Kidney (tissue), 14 donors: ENCODE results near the gene MBD5. TPM values are rescaled to one million over a fixed set of nuclear protein-coding genes. Genes with fewer than 3 reads are reported as not detected.

Experiments
- DNase-seq, 5 donors: peaks; one replicate each; pipeline ENCODE4 v3.0.0-alpha.2; 2013 to 2020
- FAIRE-seq: peaks from 2 replicates; lab custom pipeline; 2012; peaks lifted over from hg19 to GRCh38; lab: Jason Lieb, UNC
- H3K27ac ChIP-seq, 2 donors: one replicate each; pipeline ENCODE4 v1.7.0; 2013; ENCODE audit warnings: low read depth in 2 of 2, low read length in 2 of 2, inconsistent platforms in 1 of 2
- H3K27me3 ChIP-seq: one replicate; pipeline ENCODE4 v1.7.1; 2013; ENCODE audit warnings: low read length, inconsistent platforms; ENCODE audit not compliant: control insufficient read depth, insufficient read depth
- H3K36me3 ChIP-seq, 3 donors: one replicate each; pipeline versions ENCODE4 v1.7.0 to v1.7.1; 2013; ENCODE audit warnings: low read length in 3 of 3, control low read depth in 1 of 3, inconsistent platforms in 1 of 3; ENCODE audit not compliant: insufficient read depth in 3 of 3, control insufficient read depth in 2 of 3
- H3K4me1 ChIP-seq, 3 donors: one replicate each; pipeline versions ENCODE4 v1.7.0 to v1.7.1; 2013; ENCODE audit warnings: low read length in 3 of 3, inconsistent platforms in 1 of 3, low read depth in 1 of 3; ENCODE audit not compliant: control insufficient read depth in 2 of 3, insufficient read depth in 2 of 3
- H3K4me3 ChIP-seq, 3 donors: one replicate each; pipeline versions ENCODE4 v1.7.0 to v1.8.1; 2013; ENCODE audit warnings: low read length in 3 of 3, control low read depth in 1 of 3, inconsistent platforms in 1 of 3
- H3K9ac ChIP-seq, 3 donors: one replicate each; pipeline versions ENCODE4 v1.7.0 to v1.7.1; 2013; ENCODE audit warnings: low read length in 3 of 3, control low read depth in 1 of 3, inconsistent platforms in 1 of 3
- H3K9me3 ChIP-seq, 3 donors: one replicate each; pipeline versions ENCODE4 v1.7.0 to v1.7.1; 2013; ENCODE audit warnings: low read length in 3 of 3, control low read depth in 1 of 3, inconsistent platforms in 1 of 3; ENCODE audit not compliant: control insufficient read depth in 2 of 3, insufficient read depth in 1 of 3
- intact Hi-C: fragments of 100-400 bp; cut with DNase I; formaldehyde crosslinking; loops from one replicate; pipeline ENCODE4 v1.11.1; 2022
- polyA plus RNA-seq: library from polyadenylated mRNA; stranded (reverse); fragments of 350-450 nt; fragmentation: Illumina TruSeq; extraction: RNeasy Lipid Tissue Mini Kit (QIAGEN cat#74804); gene quantifications from one replicate; pipeline ENCODE4 v1.2.3, GENCODE V29; 2014; ENCODE audit warnings: low read depth, low replicate concordance; ENCODE audit not compliant: insufficient read depth
- total RNA-seq: library from RNA; stranded (reverse); fragmentation: NEBNext Ultra II Directional; extraction: Animal tissue kit (Norgen Biotek cat#: 25700); gene quantifications from one replicate; pipeline ENCODE4 v1.2.1, GENCODE V29; 2021
- TF ChIP-seq, protein P1 (sequence below): IDR thresholded peaks from 3 replicates; pipeline ENCODE4 v1.5.1; 2012; ENCODE audit warnings: mild to moderate bottlenecking, moderate library complexity, borderline replicate concordance; ENCODE audit not compliant: insufficient read depth; ENCODE audit errors: extremely low read depth
- donor health status: control.
- donor health status: control.
- donor health status: control.
- donor health status: control.
- donor health status: control.
- donor health status: DM: yes; HTN: yes; CAD: no.
- donor health status: Normal renal cell carcinoma (clear cell type).

MBD5 gene
- total and polyA plus RNA-seq, 2 donors from 2014 or later: 6.9 to 66.8 TPM

- FAIRE-seq (no peak), DNase-seq (peak in 1 of 5 donors; percentile 25)
- TF ChIP-seq, protein P1, sequence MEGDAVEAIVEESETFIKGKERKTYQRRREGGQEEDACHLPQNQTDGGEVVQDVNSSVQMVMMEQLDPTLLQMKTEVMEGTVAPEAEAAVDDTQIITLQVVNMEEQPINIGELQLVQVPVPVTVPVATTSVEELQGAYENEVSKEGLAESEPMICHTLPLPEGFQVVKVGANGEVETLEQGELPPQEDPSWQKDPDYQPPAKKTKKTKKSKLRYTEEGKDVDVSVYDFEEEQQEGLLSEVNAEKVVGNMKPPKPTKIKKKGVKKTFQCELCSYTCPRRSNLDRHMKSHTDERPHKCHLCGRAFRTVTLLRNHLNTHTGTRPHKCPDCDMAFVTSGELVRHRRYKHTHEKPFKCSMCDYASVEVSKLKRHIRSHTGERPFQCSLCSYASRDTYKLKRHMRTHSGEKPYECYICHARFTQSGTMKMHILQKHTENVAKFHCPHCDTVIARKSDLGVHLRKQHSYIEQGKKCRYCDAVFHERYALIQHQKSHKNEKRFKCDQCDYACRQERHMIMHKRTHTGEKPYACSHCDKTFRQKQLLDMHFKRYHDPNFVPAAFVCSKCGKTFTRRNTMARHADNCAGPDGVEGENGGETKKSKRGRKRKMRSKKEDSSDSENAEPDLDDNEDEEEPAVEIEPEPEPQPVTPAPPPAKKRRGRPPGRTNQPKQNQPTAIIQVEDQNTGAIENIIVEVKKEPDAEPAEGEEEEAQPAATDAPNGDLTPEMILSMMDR: no peak
- Histone ChIP-seq H3K9me3 (no peaks in the 10 kb centered on the region), H3K4me1 (no peaks in the 10 kb centered on the region), H3K36me3 (no peaks in the 10 kb centered on the region), H3K27me3 (no peaks in the 10 kb centered on the region), H3K4me3 (no peak overlapping the region), H3K9ac (no peak overlapping the region), H3K27ac (no peak overlapping the region)
- intact Hi-C loops: no loop called here
Observed at GRCh38 chr2:148167241-148167766, 146.4 kb downstream of the MBD5 start.

- intact Hi-C loops: no loop called here
- TF ChIP-seq, protein P1: no peak
- no peak for FAIRE-seq
Observed at GRCh38 chr2:148167855-148168254, 147.0 kb downstream of the MBD5 start.

DNA sequence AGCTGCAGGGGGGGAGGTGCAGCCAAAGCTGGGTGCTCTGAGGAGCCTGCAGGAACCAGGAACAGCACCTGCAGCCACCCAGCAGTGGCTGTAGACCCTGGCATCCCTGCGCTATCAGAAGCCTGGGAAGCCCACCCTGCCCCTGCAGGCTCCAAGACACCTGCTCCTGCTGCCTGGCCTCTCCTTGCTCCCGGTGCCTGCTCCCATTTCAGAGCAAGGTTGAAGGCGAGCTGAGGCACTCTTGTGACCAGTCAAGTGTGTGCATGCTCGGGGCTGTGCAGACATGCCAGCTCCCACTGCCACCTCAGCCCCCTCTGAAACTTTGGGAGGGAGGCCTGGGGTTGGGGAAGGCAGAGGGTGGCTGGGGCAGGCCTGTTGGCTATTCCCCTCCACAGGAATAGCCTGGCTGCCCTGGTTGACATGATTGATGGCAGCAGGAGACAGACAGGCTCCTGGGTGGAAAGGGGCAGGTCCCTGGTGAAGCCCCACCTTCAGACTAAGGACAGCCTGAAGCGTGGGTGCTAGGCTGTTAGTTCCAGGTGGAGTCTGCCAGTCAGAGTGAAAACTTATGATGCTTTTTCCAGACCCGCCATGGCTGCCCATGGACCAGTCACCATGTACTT is 151.4 kb downstream of the MBD5 start:
- FAIRE-seq (no peak), DNase-seq (peak in 1 of 5 donors; percentile 55)
- Histone ChIP-seq H3K36me3 (no peaks in the 10 kb centered on the region), H3K27ac (no peak overlapping the region), H3K9me3 (no peaks in the 10 kb centered on the region), H3K27me3 (no peaks in the 10 kb centered on the region), H3K4me3 (no peak overlapping the region), H3K9ac (no peak overlapping the region), H3K4me1 (no peaks in the 10 kb centered on the region)
- TF ChIP-seq, protein P1: no peak
- intact Hi-C loops: no loop called here

More at GRCh38 chr2:148167855-148168254, 147.0 kb downstream of the MBD5 start:
- Histone ChIP-seq H3K27ac (no peak overlapping the region), H3K36me3 (no peaks in the 10 kb centered on the region), H3K4me3 (no peak overlapping the region), H3K9ac (no peak overlapping the region), H3K27me3 (no peaks in the 10 kb centered on the region), H3K9me3 (no peaks in the 10 kb centered on the region), H3K4me1 (no peaks in the 10 kb centered on the region)
- no peak for DNase-seq

GRCh38 chr2:148173168-148173567 is 152.3 kb downstream of the MBD5 start:
- TF ChIP-seq, protein P1: no peak
- Histone ChIP-seq H3K27me3 (no peaks in the 10 kb centered on the region), H3K27ac (no peak overlapping the region), H3K36me3 (no peaks in the 10 kb centered on the region), H3K4me3 (no peak overlapping the region), H3K4me1 (no peaks in the 10 kb centered on the region), H3K9ac (no peak overlapping the region), H3K9me3 (no peaks in the 10 kb centered on the region)
- no peak for FAIRE-seq
- DNase-seq: peak in 1 of 5 donors; percentile 42
- intact Hi-C loops: no loop called here
